Activated T-cell treated with anti-CD3 and anti-CD28 coated beads, Interleukin-2, amount 50 U/mL, for 4 hours (primary cell): ENCODE data around the gene MPHOSPH10. TPM values are rescaled to one million over a fixed set of nuclear protein-coding genes. Genes with fewer than 3 reads are reported as not detected.
"Not testable (repeated sequence)": the region's sequence is repeated elsewhere in the genome, so short reads cannot be mapped to it uniquely, and the experiment has no call there.

Experiments used
- ATAC-seq, 2 donors: fragments of 200-7000 bp; cut with Tn5 transposase; one replicate each; pipeline ENCODE4 v1.10.0; 2021
- DNase-seq: peaks from one replicate; pipeline ENCODE4 v3.0.0-alpha.2; 2020
- H3K27me3 Mint-ChIP-seq: one replicate; pipeline ENCODE4 v1.8.0; 2021; ENCODE audit warnings: low read depth, mixed read lengths
- H3K36me3 Mint-ChIP-seq: one replicate; pipeline ENCODE4 v1.8.0; 2022; ENCODE audit warnings: mixed read lengths; ENCODE audit not compliant: insufficient read depth
- H3K4me1 Mint-ChIP-seq: one replicate; pipeline ENCODE4 v1.8.0; 2021; ENCODE audit warnings: low read depth, mixed read lengths
- H3K4me3 Mint-ChIP-seq: one replicate; pipeline ENCODE4 v1.8.0; 2021; ENCODE audit warnings: mild to moderate bottlenecking, moderate library complexity, mixed read lengths
- H3K9me3 Mint-ChIP-seq: one replicate; pipeline ENCODE4 v1.8.0; 2021; ENCODE audit warnings: mixed read lengths
- total RNA-seq, 3 donors: library from RNA; stranded (reverse); gene quantifications; one replicate each; pipeline ENCODE4 v1.2.1, GENCODE V29; 2021

MPHOSPH10 gene
- 10 to 100 TPM; 85.0 to 90.0 (median 85.7) TPM for total RNA-seq

GRCh38 chr2:71130152-71130904 is at the start of gene MPHOSPH10, which contains the start of gene MCEE:
Gene MPHOSPH10 (plus strand): TSS chr2:71130634. CDS start chr2:71130666, 32 bp downstream.
Gene MCEE (minus strand): TSS chr2:71130229. CDS start chr2:71130219, 10 bp downstream.
- no peaks in the 10 kb centered on the region for H3K9me3 Mint-ChIP-seq
- no peaks in the 10 kb centered on the region for H3K27me3 Mint-ChIP-seq
- ATAC-seq: peak; percentile 96

GRCh38 chr2:71082402-71083252 is 47.8 kb upstream of the MPHOSPH10 start:
- H3K27me3 Mint-ChIP-seq: peaks cover 10% of the 10 kb centered on the region

More at GRCh38 chr2:71130152-71130904, at the start of gene MPHOSPH10, which contains the start of gene MCEE:
- Mint-ChIP-seq H3K4me3 (no peak within 1 kb of the TSS), H3K4me1 (peaks cover 13% of the 10 kb centered on the region), H3K36me3 (peaks cover 7% of the 10 kb centered on the region)
- DNase-seq: peak; percentile 83

GRCh38 chr2:71083297-71083696 is 47.1 kb upstream of the MPHOSPH10 start:
- not testable (repeated sequence) for H3K36me3 Mint-ChIP-seq

More at GRCh38 chr2:71082402-71083252, 47.8 kb upstream of the MPHOSPH10 start:
- ATAC-seq: peak; percentile 94 to 96
- H3K4me1 Mint-ChIP-seq: peaks cover 17% of the 10 kb centered on the region
- DNase-seq: no peak
- H3K9me3 Mint-ChIP-seq: no peaks in the 10 kb centered on the region
- H3K4me3 Mint-ChIP-seq: no peak overlapping the region
- peaks cover 10% of the 10 kb centered on the region for H3K36me3 Mint-ChIP-seq

GRCh38 chr2:71083752-71084312 is 46.6 kb upstream of the MPHOSPH10 start:
- ATAC-seq, H3K36me3 Mint-ChIP-seq, DNase-seq, H3K9me3 Mint-ChIP-seq: not testable (repeated sequence)
- peak overlapping the region; percentile 47 for H3K4me3 Mint-ChIP-seq
- peaks cover 12% of the 10 kb centered on the region for H3K27me3 Mint-ChIP-seq
- H3K4me1 Mint-ChIP-seq: peaks cover 17% of the 10 kb centered on the region

More at GRCh38 chr2:71083297-71083696, 47.1 kb upstream of the MPHOSPH10 start:
- H3K4me3 Mint-ChIP-seq, DNase-seq, ATAC-seq, H3K9me3 Mint-ChIP-seq: not testable (repeated sequence)
- Mint-ChIP-seq H3K4me1 (peaks cover 17% of the 10 kb centered on the region), H3K27me3 (peaks cover 12% of the 10 kb centered on the region)

- DNase-seq, ATAC-seq, H3K36me3 Mint-ChIP-seq, H3K9me3 Mint-ChIP-seq, H3K4me3 Mint-ChIP-seq: not testable (repeated sequence)
- peaks cover 17% of the 10 kb centered on the region for H3K4me1 Mint-ChIP-seq
- peaks cover 20% of the 10 kb centered on the region for H3K27me3 Mint-ChIP-seq
Measured at GRCh38 chr2:71085325-71086003, 45.0 kb upstream of the MPHOSPH10 start.

- not testable (repeated sequence) for ATAC-seq, H3K4me1 Mint-ChIP-seq, H3K4me3 Mint-ChIP-seq, H3K36me3 Mint-ChIP-seq, DNase-seq, H3K9me3 Mint-ChIP-seq
- H3K27me3 Mint-ChIP-seq: peaks cover 18% of the 10 kb centered on the region
Measured at GRCh38 chr2:71089475-71089874, 41.0 kb upstream of the MPHOSPH10 start.

- H3K27me3 Mint-ChIP-seq: peaks cover 15% of the 10 kb centered on the region
- H3K4me1 Mint-ChIP-seq, ATAC-seq, H3K36me3 Mint-ChIP-seq, H3K9me3 Mint-ChIP-seq, H3K4me3 Mint-ChIP-seq, DNase-seq: not testable (repeated sequence)
Measured at GRCh38 chr2:71091808-71092207, 38.6 kb upstream of the MPHOSPH10 start.

- H3K27me3 Mint-ChIP-seq, H3K4me3 Mint-ChIP-seq, H3K9me3 Mint-ChIP-seq, H3K36me3 Mint-ChIP-seq, H3K4me1 Mint-ChIP-seq, DNase-seq, ATAC-seq: not testable (repeated sequence)
Measured at GRCh38 chr2:71092491-71093260, 37.8 kb upstream of the MPHOSPH10 start.

GRCh38 chr2:71100195-71100964 is 30.1 kb upstream of the MPHOSPH10 start:
- peaks cover 2% of the 10 kb centered on the region for H3K9me3 Mint-ChIP-seq
- DNase-seq (peak; percentile 31), ATAC-seq (peak; percentile 52 to 57)
- H3K4me1 Mint-ChIP-seq: no peaks in the 10 kb centered on the region
- no peak overlapping the region for H3K4me3 Mint-ChIP-seq
- no peaks in the 10 kb centered on the region for H3K27me3 Mint-ChIP-seq
- H3K36me3 Mint-ChIP-seq: no peaks in the 10 kb centered on the region

GRCh38 chr2:71101656-71102055 is 28.8 kb upstream of the MPHOSPH10 start:
- Mint-ChIP-seq H3K4me3 (no peak overlapping the region), H3K27me3 (no peaks in the 10 kb centered on the region), H3K36me3 (no peaks in the 10 kb centered on the region), H3K4me1 (no peaks in the 10 kb centered on the region), H3K9me3 (peaks cover 4% of the 10 kb centered on the region)
- no peak for DNase-seq
- ATAC-seq: no peak

- H3K27me3 Mint-ChIP-seq: no peaks in the 10 kb centered on the region
- no peaks in the 10 kb centered on the region for H3K36me3 Mint-ChIP-seq
- no peak overlapping the region for H3K4me3 Mint-ChIP-seq
- H3K4me1 Mint-ChIP-seq: no peaks in the 10 kb centered on the region
- ATAC-seq (no peak), DNase-seq (no peak)
- H3K9me3 Mint-ChIP-seq: peaks cover 4% of the 10 kb centered on the region
Measured at GRCh38 chr2:71102981-71103681, 27.3 kb upstream of the MPHOSPH10 start.

GRCh38 chr2:71103809-71104208 is 26.6 kb upstream of the MPHOSPH10 start:
- Mint-ChIP-seq H3K36me3 (peaks cover under 1% of the 10 kb centered on the region), H3K27me3 (no peaks in the 10 kb centered on the region), H3K4me3 (no peak overlapping the region), H3K4me1 (no peaks in the 10 kb centered on the region), H3K9me3 (peaks cover 4% of the 10 kb centered on the region)
- DNase-seq (no peak), ATAC-seq (no peak)
